Activated CD4-positive, alpha-beta T cell treated with anti-CD3 and anti-CD28 coated beads for 36 hours (primary cell): ENCODE data around the gene RRP36. TPM values are rescaled to one million over a fixed set of nuclear protein-coding genes. Genes with fewer than 3 reads are reported as not detected.

Experiments
- ATAC-seq: fragments of 200-7000 bp; cut with Tn5 transposase; one replicate; pipeline ENCODE4 v1.10.0; 2021; ENCODE audit warnings: mild to moderate bottlenecking, moderate library complexity
- CTCF ChIA-PET: fragments of 350-600 bp; sonication (Branson Sonifier 250); formaldehyde crosslinking; loops from one replicate; lab custom pipeline; 2021; ENCODE audit warnings: antibody characterized with exemption; lab: Charles Lee
- POLR2A ChIA-PET: fragments of 350-600 bp; sonication (Branson Sonifier 250); formaldehyde crosslinking; loops from one replicate; lab custom pipeline; 2021; ENCODE audit warnings: antibody characterized with exemption, inconsistent platforms; lab: Charles Lee
- DNase-seq: peaks from one replicate; pipeline ENCODE4 v3.0.0-alpha.2; 2020
- H3K27ac Mint-ChIP-seq: one replicate; pipeline ENCODE4 v1.8.0; 2021; ENCODE audit warnings: mixed read lengths
- H3K27me3 Mint-ChIP-seq: one replicate; pipeline ENCODE4 v1.8.0; 2021; ENCODE audit warnings: mixed read lengths
- H3K36me3 Mint-ChIP-seq: one replicate; pipeline ENCODE4 v1.8.0; 2021; ENCODE audit warnings: low read depth, mixed read lengths
- H3K4me1 Mint-ChIP-seq: one replicate; pipeline ENCODE4 v1.8.0; 2021; ENCODE audit warnings: mixed read lengths
- H3K4me3 Mint-ChIP-seq: one replicate; pipeline ENCODE4 v1.8.0; 2021; ENCODE audit warnings: mild to moderate bottlenecking, moderate library complexity, mixed read lengths
- H3K9me3 Mint-ChIP-seq: one replicate; pipeline ENCODE4 v1.8.0; 2021; ENCODE audit warnings: low read depth, mixed read lengths
- intact Hi-C, 2 experiments: fragments of 100-400 bp; cut with DNase I in 1 of 2; cut with micrococcal nuclease in 1 of 2; formaldehyde crosslinking; loops; one replicate each; pipeline versions ENCODE4 v1.14.2 to v1.15.1; 2022 to 2024; cut with DNase I, micrococcal nuclease
- total RNA-seq, 2 experiments: library from RNA; stranded (reverse); gene quantifications; one replicate each; pipeline ENCODE4 v1.2.3, GENCODE V29; 2021

Gene RRP36
- total RNA-seq, 2 experiments from 2014 or later: 45.8 to 48.1 TPM

DNA sequence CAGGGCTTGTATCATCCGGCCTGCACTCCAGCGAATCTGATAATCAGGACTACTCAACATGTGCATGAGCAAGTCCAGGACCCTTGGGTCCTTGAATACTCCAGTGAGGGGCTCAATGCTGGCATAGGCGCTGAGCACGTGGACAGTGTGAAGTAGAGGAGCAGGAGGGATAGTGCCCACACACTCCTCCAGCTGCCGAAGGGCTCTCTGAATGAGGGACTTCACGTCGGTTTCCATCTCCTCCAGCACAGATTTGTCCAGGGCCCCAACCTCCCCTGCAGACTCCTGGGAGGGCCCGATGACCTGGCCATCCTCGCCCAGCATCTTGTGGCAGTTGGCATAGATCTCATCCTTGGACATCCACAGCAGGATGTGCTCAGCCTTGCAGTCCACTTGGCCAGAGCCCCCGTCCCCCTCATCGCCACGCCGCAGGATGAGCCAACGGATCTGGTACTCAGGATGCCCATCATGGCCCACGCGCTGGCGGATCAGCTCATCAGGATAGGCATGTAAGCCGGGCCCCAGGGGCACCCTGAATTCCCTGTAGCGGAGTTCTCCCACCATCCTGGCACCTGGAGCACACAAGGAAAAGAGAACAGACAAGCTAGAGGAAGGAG is 30.9 kb downstream of the RRP36 start:
- peak overlapping the region; percentile 97 for H3K27ac Mint-ChIP-seq
- intact Hi-C loops: loop anchor here in 1 of 2 experiments (2.0 to 10.0 kb wide), 5 partner anchors 152 to 1268 kb away; partner anchors contain the start of genes POLH, PRICKLE4, TJAP1 and TOMM6

DNA sequence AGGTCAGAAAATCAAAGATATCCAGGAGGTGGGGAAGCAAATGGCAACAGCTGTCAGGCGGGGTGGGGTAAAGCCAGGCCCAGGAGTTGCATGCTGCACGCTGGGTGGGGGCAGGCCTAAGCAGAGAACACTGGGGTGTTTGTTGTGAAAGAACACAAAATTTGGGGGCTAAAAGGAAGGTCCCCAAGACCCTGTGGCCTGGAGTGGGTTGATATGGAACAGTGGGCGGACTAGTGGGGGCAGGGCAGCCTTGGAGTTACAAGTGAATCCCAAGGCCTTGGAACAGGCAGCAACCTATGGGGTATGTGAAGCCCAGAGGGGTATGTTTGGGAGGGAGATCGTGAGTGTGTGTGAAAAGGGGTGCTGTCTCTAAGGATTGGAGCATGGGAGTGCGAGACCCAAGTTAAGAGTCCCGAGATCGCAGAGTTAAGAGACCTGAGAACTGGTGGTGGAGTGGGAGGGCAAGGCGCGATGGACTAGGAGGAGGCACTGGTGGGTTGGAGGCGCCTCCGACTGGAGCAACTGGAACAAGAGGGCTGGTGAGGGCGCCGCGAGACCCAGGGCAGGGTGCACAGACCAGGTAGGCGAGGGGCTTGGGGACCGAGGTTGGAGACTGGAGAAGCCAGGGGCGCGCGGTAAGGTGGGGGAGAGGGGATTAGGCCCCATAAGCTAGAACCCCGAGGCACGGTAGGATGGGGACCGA is 31.6 kb downstream of the RRP36 start:
- Mint-ChIP-seq H3K27ac (peak overlapping the region; percentile 97), H3K27me3 (no peaks in the 10 kb centered on the region), H3K9me3 (no peaks in the 10 kb centered on the region), H3K4me1 (peaks cover 36% of the 10 kb centered on the region), H3K36me3 (peaks cover 37% of the 10 kb centered on the region), H3K4me3 (peak overlapping the region; percentile 99)
- DNase-seq: peak; percentile 42
- POLR2A ChIA-PET: interaction anchor here (1.1 kb wide), 1 partner anchor 123 kb away, joined by 3 read pairs; the partner anchor contains the start of gene CNPY3
- intact Hi-C loops: loop anchor here (1.0 to 10.0 kb wide), 11 partner anchors 39 to 1268 kb away; partner anchors contain the start of genes PPP2R5D (in 2 of the 2), CNPY3 (in 1 of the 2), KLHDC3 (in 1 of the 2) and PEX6 (in 1 of the 2)
- CTCF ChIA-PET: interaction anchor here (0.5 to 1.5 kb wide), 5 partner anchors 24 to 1251 kb away, joined by 3 to 5 read pairs (median 4); partner anchors contain the start of gene RRP36
- peak; percentile 24 for ATAC-seq

More for the DNA sequence above, 30.9 kb downstream of the RRP36 start:
- Mint-ChIP-seq H3K4me1 (peaks cover 32% of the 10 kb centered on the region), H3K9me3 (no peaks in the 10 kb centered on the region), H3K27me3 (no peaks in the 10 kb centered on the region), H3K36me3 (peaks cover 35% of the 10 kb centered on the region), H3K4me3 (peak overlapping the region; percentile 99)
- ATAC-seq: no peak
- ChIA-PET CTCF (interaction anchor here (0.6 kb wide), 1 partner anchor 1251 kb away, joined by 4 read pairs; no protein-coding TSS in a partner anchor), POLR2A (no interaction called here)
- DNase-seq: no peak

DNA sequence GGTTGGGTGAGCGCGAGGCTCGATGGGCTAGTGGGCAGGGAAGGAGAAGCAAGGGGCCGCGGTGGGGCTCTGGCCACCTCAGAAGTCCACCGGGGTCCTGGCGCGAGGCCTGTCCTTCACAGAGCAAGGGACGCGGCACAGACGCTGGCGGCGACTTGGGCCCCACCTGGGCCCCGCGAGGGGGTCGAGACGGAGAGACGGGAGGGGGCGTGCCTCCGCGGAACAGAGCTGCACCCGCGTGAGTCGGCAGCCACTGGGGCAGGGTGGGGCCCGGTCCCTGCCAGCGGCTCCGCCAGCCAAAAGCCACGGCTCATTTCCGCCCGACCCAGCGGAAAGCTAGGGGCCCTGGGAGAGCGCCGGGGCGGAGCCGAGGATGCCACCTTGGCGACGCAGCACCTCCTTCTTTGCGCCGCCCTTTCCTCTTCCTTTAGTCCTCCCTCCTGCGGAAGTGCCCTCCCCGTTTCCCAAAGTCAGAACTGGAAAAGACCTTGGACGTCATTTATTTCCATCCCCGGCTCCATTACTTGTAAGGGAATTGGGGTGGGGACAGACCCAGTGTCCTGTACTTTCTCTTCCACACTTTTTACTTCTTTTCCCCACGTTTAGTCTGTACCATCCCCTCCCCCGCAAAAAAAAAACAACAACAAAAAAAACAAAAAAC is 32.3 kb downstream of the RRP36 start, which contains the start of gene CUL7:
CUL7 (minus strand) TSS at position 307 of the 661 bp plus-strand sequence. CDS start 1,063 bp downstream, outside the sequence.
- Mint-ChIP-seq H3K4me1 (peaks cover 43% of the 10 kb centered on the region), H3K9me3 (no peaks in the 10 kb centered on the region), H3K27ac (peak within 1 kb of the TSS; percentile 97), H3K27me3 (no peaks in the 10 kb centered on the region), H3K4me3 (peak within 1 kb of the TSS; percentile 99), H3K36me3 (peaks cover 37% of the 10 kb centered on the region)
- POLR2A ChIA-PET: interaction anchor here (0.6 to 1.1 kb wide), 7 partner anchors 14 to 458 kb away, joined by 3 to 9 read pairs (median 4); partner anchors contain the start of genes CNPY3 and PEX6
- CTCF ChIA-PET: interaction anchor here (0.5 to 1.5 kb wide), 7 partner anchors 25 to 492 kb away, joined by 3 to 5 read pairs (median 3); partner anchors contain the start of genes KLHDC3, RRP36 and UBR2
- DNase-seq (peak; percentile 96), ATAC-seq (peak; percentile 99)
- intact Hi-C loops: loop anchor here (1.0 to 10.0 kb wide), 11 partner anchors 39 to 1269 kb away; partner anchors contain the start of genes PPP2R5D (in 2 of the 2), CNPY3 (in 1 of the 2), KLHDC3 (in 1 of the 2) and PEX6 (in 1 of the 2)

DNA sequence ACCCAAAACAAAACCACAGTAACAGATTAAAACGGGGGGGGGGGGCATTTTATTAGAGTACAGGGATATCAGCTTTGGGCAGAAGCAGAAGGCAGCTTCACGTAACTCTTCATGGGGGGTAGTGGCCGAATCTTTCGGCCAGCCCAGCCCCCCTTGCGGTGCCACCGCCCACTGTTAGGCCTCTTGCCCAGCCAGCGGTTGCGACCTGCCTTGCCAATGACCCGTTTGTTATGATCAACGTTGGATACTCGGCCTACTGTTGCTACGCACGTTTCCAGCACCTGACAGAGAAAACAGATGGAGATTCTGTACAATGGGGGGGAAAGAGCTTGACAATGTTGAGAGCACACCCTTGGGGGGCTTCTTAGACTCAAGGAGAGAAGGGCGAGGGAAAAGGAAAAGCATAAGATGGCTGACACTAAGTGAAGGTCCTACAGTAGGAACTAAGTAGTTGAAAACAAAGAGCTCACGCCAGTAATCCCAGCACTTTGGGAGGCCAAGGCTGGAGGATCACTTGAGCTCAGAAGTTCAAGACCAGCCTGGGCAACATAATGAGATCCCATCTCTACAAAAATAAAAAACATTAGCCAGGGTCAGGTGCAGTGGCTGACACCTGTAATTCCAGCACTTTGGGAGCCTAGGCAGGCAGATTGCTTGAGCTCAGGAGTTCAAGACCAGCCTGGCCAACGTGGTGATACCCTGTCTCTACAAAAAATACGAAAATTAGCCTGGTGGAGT is 33.0 kb downstream of the RRP36 start:
- Mint-ChIP-seq H3K27ac (peak overlapping the region; percentile 97), H3K27me3 (no peaks in the 10 kb centered on the region), H3K36me3 (peaks cover 33% of the 10 kb centered on the region), H3K9me3 (no peaks in the 10 kb centered on the region), H3K4me1 (peaks cover 44% of the 10 kb centered on the region), H3K4me3 (peak overlapping the region; percentile 99)
- no peak for ATAC-seq
- POLR2A ChIA-PET: interaction anchor here (0.6 to 1.1 kb wide), 8 partner anchors 15 to 458 kb away, joined by 3 to 9 read pairs (median 4); partner anchors contain the start of genes CNPY3 and PEX6
- CTCF ChIA-PET: interaction anchor here (0.7 to 1.5 kb wide), 7 partner anchors 25 to 490 kb away, joined by 3 to 5 read pairs (median 3); partner anchors contain the start of genes KLHDC3, PEX6, RRP36 and UBR2
- intact Hi-C loops: loop anchor here in 1 of 2 experiments (5.0 to 10.0 kb wide), 4 partner anchors 423 to 1270 kb away; partner anchors contain the start of genes POLH, PRICKLE4, TJAP1 and TOMM6
- DNase-seq: no peak

DNA sequence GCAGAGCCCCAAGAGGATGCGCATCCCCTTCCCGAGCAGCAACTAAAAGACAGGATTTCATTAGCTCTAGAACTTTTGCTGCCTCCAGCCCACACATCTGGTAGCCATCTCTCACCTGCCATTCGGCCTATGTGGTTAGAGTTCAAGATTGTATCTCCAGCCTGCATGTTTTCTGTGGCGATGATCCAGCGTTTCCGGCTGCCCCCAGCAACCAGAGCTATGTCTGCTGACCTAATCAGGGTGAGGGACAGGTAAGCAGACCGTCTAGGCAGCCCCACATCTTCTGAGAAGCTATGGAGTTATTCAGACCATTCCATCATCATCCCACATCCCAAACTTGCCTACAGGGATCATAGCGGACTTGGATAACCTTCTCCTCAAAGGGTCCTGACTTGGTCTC is 34.5 kb downstream of the RRP36 start:
- CTCF ChIA-PET: interaction anchor here (0.6 to 1.7 kb wide), 3 partner anchors 87 to 356 kb away, joined by 3 read pairs; no protein-coding TSS in a partner anchor
- POLR2A ChIA-PET: interaction anchor here (0.6 kb wide), 1 partner anchor 33 kb away, joined by 3 read pairs; no protein-coding TSS in a partner anchor
- Mint-ChIP-seq H3K27me3 (no peaks in the 10 kb centered on the region), H3K27ac (no peak overlapping the region), H3K4me3 (no peak overlapping the region), H3K9me3 (no peaks in the 10 kb centered on the region), H3K4me1 (peaks cover 52% of the 10 kb centered on the region), H3K36me3 (peaks cover 22% of the 10 kb centered on the region)
- ATAC-seq (no peak), DNase-seq (no peak)
- intact Hi-C loops: loop anchor here in 1 of 2 experiments (10.0 kb wide), 3 partner anchors 491 to 1271 kb away; partner anchors contain the start of genes POLH, PRICKLE4, TOMM6 and UBR2

DNA sequence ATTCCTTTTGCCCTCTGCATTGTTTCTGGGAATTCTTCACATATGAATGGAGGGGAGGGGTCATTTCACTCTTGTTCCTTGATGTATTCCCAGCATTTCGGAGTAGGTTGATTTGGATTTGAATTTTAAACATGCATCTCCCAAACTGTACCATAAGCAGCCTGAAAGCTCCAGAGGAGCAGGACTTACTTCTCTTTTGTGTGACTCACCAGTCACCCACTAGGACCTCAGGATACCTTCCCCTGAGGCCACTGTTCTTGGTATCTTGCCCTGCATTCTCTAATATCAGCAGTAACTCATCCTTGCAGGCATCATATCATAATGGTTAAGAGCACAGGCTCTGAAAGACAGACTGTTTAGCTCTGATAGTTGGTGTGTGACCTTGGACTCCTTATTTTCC is 37.1 kb downstream of the RRP36 start:
- POLR2A ChIA-PET: interaction anchor here (0.7 to 1.1 kb wide), 3 partner anchors 10 to 80 kb away, joined by 3 to 4 read pairs (median 3); partner anchors contain the start of gene PEX6
- H3K27ac Mint-ChIP-seq: peak overlapping the region; percentile 94
- intact Hi-C loops: loop anchor here (2.0 to 10.0 kb wide), 6 partner anchors 80 to 1274 kb away; partner anchors contain the start of genes DNPH1 (in 1 of the 2), PEX6 (in 1 of the 2), POLH (in 1 of the 2) and POLR1C (in 1 of the 2)
- peaks cover 34% of the 10 kb centered on the region for H3K4me1 Mint-ChIP-seq
- H3K9me3 Mint-ChIP-seq: no peaks in the 10 kb centered on the region
- H3K36me3 Mint-ChIP-seq: peaks cover 15% of the 10 kb centered on the region
- peak overlapping the region; percentile 85 for H3K4me3 Mint-ChIP-seq
- CTCF ChIA-PET: interaction anchor here (0.7 to 1.4 kb wide), 5 partner anchors 9 to 160 kb away, joined by 3 to 4 read pairs (median 4); partner anchors contain the start of gene RRP36
- no peaks in the 10 kb centered on the region for H3K27me3 Mint-ChIP-seq
- DNase-seq (no peak), ATAC-seq (no peak)

DNA sequence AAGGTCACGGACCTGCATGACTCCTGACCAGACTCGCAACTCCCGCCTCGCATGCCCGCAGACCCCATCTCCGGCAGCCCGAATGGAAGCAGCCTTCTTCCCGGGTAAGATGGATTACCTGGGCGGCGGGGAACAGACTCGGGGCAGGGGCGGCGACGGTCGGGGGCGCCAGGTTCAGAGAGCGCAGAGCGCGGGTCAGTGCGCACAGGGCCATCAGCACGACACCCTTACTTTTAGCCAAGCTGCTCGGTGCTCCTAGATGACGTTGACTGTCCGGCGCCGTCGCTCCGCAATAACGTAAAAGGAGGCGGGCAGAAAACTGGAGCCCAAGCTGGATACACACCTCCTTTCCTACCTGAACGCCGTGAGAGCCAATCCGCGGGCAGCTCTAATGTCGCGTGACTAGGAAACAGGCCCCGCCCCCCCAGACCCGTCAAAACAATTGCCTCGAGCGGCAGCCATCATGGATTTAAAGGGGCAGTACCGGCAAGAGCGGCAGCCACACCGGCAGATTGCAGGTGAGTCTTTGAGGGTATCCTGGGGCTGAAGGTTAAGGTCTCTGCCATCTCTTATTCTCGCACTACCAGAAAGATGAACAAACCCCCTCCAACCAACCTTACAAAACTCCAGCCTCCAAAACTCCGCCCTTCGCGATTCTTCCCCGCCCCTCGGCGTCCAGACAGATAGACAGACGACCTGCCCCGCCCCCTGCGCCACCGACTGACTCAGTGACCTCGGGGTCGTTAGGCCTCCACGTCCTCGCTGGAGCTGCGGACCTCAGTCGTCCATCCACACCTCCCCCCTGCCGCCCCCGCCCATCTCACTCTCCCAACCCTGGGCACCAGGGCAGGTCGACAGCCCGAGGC is 38.0 kb downstream of the RRP36 start, which contains the start of the genes KLC4 and MRPL2:
KLC4 (plus strand) TSS at position 464 of the 866 bp plus-strand sequence. CDS start 1,705 bp downstream, outside the sequence.
MRPL2 (minus strand) TSS at position 267 of the 866 bp plus-strand sequence; CDS start at position 214, 53 bp downstream.
- peaks cover 11% of the 10 kb centered on the region for H3K36me3 Mint-ChIP-seq
- H3K27me3 Mint-ChIP-seq: no peaks in the 10 kb centered on the region
- POLR2A ChIA-PET: interaction anchor here (0.5 to 1.3 kb wide), 10 partner anchors 10 to 180 kb away, joined by 3 to 8 read pairs (median 3); partner anchors contain the start of genes CNPY3, KLHDC3, MEA1 and PEX6
- H3K27ac Mint-ChIP-seq: peak within 1 kb of the TSS; percentile 94
- DNase-seq: peak; percentile 99
- H3K9me3 Mint-ChIP-seq: no peaks in the 10 kb centered on the region
- intact Hi-C loops: loop anchor here (1.0 to 10.0 kb wide), 19 partner anchors 38 to 1275 kb away; partner anchors contain the start of genes ABCC10 (in 2 of the 2), KLHDC3 (in 2 of the 2), PEX6 (in 2 of the 2) and SRF (in 2 of the 2)
- CTCF ChIA-PET: interaction anchor here (0.5 to 1.4 kb wide), 6 partner anchors 10 to 85 kb away, joined by 3 to 4 read pairs (median 4); partner anchors contain the start of gene RRP36
- peak; percentile 98 for ATAC-seq
- H3K4me3 Mint-ChIP-seq: peak within 1 kb of the TSS; percentile 85
- H3K4me1 Mint-ChIP-seq: peaks cover 27% of the 10 kb centered on the region

DNA sequence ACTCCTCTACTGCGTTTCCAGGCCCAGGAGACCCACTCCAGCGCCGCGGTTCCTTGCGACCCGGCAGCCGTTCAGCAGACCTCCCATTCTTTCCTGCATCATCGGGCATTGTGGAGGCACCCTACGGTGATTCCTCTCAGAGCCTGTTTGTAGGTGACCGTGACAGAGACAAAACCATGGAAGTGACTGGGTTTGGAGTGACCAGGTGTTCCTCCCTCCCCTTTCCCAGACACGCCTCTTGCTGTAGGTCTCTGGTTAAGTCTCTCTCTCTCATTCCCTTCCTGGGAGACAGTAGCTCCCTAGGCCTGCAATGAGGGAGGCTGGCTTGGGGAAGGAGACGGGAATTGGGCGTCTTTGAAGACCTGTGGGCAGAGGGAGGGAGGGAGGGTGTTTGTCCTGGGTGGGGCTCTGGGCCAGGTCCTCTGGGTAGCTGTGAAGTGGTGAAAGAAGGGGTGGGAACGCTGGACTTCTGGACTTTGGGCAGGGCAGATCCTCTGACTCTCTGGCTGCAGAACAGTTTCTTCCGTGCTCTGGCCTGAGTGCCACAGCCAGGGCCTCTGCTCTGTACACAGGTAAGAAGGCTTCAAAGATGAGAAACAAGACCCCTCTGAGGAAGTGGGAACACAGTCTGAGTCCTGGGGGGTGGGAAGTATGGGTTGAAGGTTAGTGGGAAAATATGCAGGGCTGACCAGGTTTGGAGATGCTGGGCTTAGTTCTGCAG is 38.8 kb downstream of the RRP36 start:
- H3K36me3 Mint-ChIP-seq: peaks cover 11% of the 10 kb centered on the region
- H3K4me1 Mint-ChIP-seq: peaks cover 27% of the 10 kb centered on the region
- peak overlapping the region; percentile 85 for H3K4me3 Mint-ChIP-seq
- ChIA-PET POLR2A (interaction anchor here (1.3 kb wide), 1 partner anchor 130 kb away, joined by 3 read pairs; the partner anchor contains the start of gene CNPY3), CTCF (interaction anchor here (0.5 to 1.4 kb wide), 3 partner anchors 11 to 795 kb away, joined by 3 to 4 read pairs (median 3); no protein-coding TSS in a partner anchor)
- no peaks in the 10 kb centered on the region for H3K9me3 Mint-ChIP-seq
- DNase-seq (no peak), ATAC-seq (no peak)
- intact Hi-C loops: no loop called here
- no peaks in the 10 kb centered on the region for H3K27me3 Mint-ChIP-seq
- peak overlapping the region; percentile 94 for H3K27ac Mint-ChIP-seq
